GM12872 (cell line): ENCODE results near the gene CAPN14.

Experiments used
- TF ChIP-seq, protein P1 (sequence below): IDR thresholded peaks from 3 replicates; pipeline ENCODE4 v1.5.1; 2011; ENCODE audit warnings: low read depth, mild to moderate bottlenecking, low read length, moderate library complexity; ENCODE audit not compliant: insufficient read depth

Gene CAPN14

DNA sequence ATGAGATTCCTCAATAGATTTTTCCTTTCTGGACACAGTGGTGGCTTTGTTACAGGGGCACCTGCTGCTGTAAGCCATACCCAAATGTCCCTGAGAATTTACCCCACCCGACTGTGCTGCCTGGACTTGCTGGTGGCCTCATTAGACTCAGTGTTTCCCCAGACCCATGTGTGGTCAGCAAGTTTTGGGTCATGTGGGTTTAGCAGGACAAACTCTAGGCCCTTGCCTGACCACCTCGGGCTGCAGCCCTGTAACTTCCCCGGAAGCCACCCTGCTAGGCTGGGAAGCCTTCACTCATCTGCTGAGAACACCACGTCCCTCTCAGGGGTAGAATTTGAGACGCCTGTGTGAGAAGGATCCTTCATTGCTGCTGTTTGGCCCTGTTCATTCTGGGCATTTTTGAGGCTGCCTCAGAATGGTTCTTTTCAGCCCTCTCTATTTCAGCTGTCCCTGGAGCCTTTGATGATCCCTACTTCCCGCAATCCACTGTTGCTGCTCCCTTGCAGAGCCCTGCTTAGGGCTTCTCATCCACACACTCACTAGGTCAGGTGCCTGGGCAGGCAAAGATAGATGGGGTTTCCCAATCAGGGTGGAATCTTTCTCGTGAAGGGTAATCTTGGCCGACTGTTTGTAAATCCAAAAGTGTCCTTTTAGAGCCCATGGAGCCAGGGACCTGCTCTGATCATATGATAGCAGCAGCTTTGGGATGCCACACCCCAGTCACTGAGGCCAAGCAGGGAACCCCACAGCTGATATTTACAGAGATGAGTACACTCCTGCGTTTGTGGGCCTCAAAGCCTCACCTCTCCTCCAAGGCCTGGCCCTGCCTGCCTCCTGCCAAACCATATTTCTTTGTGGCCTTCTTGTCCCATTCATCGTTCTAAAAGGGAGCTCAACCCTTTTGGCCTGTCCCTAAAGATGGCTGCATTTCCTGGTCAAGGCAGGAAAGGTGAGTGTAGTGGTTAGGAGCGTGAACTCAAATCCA is 23.4 kb upstream of the CAPN14 start:
- TF ChIP-seq, protein P1, sequence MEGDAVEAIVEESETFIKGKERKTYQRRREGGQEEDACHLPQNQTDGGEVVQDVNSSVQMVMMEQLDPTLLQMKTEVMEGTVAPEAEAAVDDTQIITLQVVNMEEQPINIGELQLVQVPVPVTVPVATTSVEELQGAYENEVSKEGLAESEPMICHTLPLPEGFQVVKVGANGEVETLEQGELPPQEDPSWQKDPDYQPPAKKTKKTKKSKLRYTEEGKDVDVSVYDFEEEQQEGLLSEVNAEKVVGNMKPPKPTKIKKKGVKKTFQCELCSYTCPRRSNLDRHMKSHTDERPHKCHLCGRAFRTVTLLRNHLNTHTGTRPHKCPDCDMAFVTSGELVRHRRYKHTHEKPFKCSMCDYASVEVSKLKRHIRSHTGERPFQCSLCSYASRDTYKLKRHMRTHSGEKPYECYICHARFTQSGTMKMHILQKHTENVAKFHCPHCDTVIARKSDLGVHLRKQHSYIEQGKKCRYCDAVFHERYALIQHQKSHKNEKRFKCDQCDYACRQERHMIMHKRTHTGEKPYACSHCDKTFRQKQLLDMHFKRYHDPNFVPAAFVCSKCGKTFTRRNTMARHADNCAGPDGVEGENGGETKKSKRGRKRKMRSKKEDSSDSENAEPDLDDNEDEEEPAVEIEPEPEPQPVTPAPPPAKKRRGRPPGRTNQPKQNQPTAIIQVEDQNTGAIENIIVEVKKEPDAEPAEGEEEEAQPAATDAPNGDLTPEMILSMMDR = no peak

DNA sequence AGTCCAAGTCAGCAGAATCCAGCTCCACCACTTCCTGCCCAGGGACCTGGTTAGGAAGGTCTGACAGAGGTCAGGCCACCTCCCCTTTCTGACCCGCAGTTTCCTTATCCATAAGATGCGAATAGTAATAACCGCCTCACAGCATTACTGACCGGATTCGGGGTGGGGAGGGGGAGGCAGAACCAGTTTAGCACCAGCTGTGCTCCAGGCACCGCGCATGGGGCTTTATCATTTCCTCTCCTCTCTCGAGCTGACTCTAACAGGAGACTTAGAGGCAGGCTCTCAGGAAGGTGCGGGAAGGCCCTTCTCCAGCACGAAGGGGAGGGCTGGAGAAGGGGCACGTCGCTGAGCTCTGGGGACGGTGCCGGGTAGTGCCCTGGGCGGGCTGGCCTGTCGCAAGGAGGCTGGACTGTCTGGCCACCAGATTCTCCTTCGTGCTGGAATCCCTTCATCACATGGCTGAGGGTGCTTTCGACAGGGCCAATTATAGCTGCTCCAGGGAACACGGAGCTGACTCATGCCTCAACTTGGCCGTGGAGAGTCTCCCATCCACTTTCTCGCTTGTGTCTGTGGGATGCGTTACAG is 22.4 kb upstream of the CAPN14 start:
- TF ChIP-seq, protein P1 = no peak

DNA sequence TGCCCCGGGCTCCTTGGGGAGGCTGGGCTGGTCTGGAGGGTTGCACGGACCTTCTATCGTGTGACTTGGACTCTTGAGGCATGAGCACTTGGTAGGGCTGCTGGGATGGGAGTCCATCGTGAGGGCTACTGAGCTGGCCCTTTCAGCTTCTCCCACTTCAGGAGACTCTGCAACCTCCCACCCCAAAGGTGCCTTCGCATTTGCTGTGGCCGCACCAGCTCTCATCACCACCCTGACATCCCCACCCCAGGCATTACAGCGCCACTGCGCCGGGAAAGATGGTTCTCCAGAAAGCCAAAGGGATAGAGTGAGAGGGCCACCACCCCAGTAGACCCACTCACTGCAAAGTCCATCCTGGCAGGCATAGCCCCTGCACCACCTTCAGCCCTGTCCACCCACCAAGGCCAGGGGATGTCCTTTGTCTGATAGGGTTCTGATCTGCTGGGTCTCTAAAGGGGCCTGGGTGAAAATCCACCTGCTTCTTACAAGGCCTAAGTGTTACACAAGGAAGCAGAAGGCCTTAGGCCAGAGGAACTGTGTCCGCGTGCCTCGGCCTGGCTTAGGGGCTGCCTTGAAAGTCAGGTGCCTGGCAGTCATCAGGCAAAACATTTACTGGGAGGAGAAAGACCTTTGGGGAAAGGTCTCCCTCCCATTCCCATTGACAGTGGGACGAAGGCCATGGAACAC is 21.7 kb upstream of the CAPN14 start:
- TF ChIP-seq, protein P1 = no peak

DNA sequence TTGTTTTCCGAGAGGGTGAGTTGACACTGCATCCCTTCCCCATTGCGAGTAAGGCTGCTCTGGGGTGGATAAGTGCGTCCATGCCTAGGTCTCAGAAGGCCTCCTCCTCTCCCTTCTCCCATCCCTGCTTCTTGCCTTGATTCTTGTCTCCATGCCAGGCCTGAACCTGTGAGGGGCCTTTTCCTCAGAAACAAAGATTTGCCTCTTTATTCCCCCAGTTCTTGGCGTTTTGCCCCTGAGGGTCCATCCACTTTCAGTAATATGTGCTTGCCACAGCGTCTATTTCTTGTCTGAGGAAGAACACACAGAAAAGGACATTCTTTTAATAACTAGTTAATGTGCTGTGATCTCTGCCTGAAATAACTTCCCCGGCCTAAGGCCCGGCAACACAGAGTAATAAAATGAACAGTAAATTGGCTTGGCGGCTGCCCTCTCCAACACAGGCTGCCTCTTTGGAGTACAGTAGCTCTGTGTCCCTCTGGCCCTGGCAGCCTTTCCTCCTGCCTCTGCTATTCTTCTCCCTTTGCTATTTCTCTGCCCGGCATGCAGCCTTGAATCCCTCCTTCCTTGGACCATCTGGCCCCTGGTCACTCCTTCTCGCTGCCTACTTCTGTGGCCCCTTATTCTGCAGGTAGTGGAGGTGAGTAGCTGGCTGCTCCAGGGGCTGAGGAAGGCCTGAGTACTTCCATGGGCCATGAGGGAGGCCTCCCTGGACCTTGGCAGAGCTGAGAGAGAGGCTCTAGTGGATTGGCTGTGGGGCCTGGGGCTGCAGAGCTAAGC is 21.0 kb upstream of the CAPN14 start:
- TF ChIP-seq, protein P1 = no peak

DNA sequence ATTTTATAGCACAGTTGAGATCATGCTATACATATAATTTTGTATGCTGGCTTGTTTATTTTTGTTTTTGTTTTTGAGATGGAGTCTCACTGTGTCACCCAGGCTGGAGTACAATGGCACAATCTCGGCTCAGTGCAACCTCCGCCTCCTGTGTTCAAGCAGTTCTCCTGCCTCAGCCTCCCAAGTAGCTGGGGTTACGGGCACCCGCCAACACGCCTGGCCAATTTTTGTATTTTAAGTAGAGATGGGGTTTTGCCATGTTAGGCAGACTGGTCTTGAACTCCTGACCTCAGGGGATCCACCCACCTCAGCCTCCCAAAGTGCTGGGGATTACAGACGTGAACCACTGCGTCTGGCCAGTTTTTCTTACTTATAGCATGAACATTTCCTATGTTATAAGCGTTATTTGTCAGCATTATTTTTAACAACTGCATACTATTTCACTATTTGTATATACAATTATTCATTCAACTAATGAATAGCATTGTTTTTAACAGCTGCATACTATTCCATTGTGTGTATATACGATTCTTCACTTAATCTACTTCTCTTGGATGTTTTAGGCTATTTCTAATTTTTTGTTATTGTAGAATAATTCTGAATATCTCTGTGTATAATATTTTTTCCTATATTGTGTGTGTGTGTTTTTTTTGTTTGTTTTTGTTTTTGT is 20.2 kb upstream of the CAPN14 start:
- TF ChIP-seq, protein P1 = no peak

DNA sequence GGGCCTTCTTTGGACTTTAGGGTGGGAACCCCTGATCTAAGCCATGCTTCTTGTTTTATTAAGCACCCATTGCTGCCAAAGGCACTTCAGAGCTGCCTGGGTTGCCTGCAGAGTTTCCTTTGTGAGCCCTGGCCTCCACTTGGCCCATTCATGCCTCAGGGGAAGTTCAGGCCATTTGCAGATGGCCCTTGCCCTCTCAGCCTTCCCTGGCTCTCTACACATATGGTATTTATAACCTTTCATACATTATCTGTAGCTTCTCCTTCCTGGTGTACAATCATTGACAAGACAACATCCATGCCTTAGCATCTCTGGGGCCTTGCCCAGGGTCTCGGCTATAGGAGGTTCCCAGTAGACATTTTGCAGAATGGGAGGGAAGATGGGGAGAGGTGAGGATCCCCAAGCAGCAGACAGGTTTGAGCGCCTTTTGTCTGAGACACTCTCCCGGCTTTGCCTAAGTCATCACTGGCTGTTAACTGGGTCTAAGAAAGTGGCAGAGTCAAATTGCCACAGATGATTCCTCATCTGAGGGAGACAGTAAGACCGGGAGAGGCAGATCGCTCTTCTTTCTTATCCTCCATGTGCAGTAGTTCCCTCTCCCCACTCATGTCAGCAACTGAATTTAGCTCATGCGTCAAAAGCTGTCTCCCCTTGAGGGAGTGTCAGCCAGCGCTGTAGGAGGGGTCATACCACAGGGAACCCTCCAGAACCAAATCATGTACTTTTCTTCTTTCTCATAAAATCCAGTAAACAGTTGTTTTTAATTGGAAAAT is 19.3 kb upstream of the CAPN14 start:
- TF ChIP-seq, protein P1 = no peak
